Coronary artery (tissue), 2 donors: ENCODE data around the gene RIMKLB.

Source experiments
- DNase-seq: peaks from one replicate; pipeline ENCODE4 v3.0.0-alpha.2; 2017; ENCODE audit warnings: low spot score
- H3K27ac ChIP-seq, 2 donors: fragments of 200-600 bp; sonication (generic); one replicate each; pipeline ENCODE4 v1.5.1; 2016 to 2019
- H3K4me3 ChIP-seq: fragments of 200-600 bp; sonication (generic); 2 replicates; pipeline ENCODE4 v1.5.1; 2016; ENCODE audit warnings: mild to moderate bottlenecking, moderate library complexity
- CTCF ChIP-seq: fragments of 200-600 bp; sonication (generic); IDR thresholded peaks from one replicate; pipeline ENCODE4 v1.5.1; 2019; ENCODE audit warnings: antibody characterized with exemption

RIMKLB gene

GRCh38 chr12:8689681-8690080, 8.1 kb upstream of the RIMKLB start:
- no peak overlapping the region for H3K4me3 ChIP-seq
- DNase-seq = no peak
- no peak for TF ChIP-seq CTCF
- no peak overlapping the region for H3K27ac ChIP-seq

GRCh38 chr12:8692573-8692972, 5.2 kb upstream of the RIMKLB start:
- no peak for TF ChIP-seq CTCF
- Histone ChIP-seq H3K4me3 (peak overlapping the region; percentile 2), H3K27ac (peak overlapping the region; percentile 50 to 74)
- no peak for DNase-seq

- no peak for TF ChIP-seq CTCF
- DNase-seq = no peak
- H3K4me3 ChIP-seq = no peak overlapping the region
- no peak overlapping the region for H3K27ac ChIP-seq
Measured at GRCh38 chr12:8695116-8695515, 2.7 kb upstream of the RIMKLB start.

- no peak for DNase-seq
- peak overlapping the region; percentile 99 for H3K4me3 ChIP-seq
- H3K27ac ChIP-seq = peak overlapping the region; percentile 96 to 99
- no peak for TF ChIP-seq CTCF
Measured at GRCh38 chr12:8696442-8697090, 1.2 kb upstream of the RIMKLB start.

- TF ChIP-seq CTCF = no peak
- peak overlapping the region; percentile 99 for H3K4me3 ChIP-seq
- H3K27ac ChIP-seq = peak overlapping the region; percentile 96 to 99
- DNase-seq = no peak
Measured at GRCh38 chr12:8697120-8697475, 693 bp upstream of the RIMKLB start.

GRCh38 chr12:8698132-8698851, 501 bp downstream of the RIMKLB start:
- DNase-seq = peak; percentile 87
- H3K4me3 ChIP-seq = peak overlapping the region; percentile 99

More at GRCh38 chr12:8698132-8698851, 501 bp downstream of the RIMKLB start:
- H3K27ac ChIP-seq = peak overlapping the region; percentile 99 to 100
- no peak for TF ChIP-seq CTCF
